Large intestine (tissue), 3 donors: ENCODE results near the gene SLC26A11. TPM values are rescaled to one million over a fixed set of nuclear protein-coding genes. Genes with fewer than 3 reads are reported as not detected.
"Not testable (repeated sequence)": the region's sequence is repeated elsewhere in the genome, so short reads cannot be mapped to it uniquely, and the experiment has no call there.

Experiments
- DNase-seq, 2 donors: peaks; one replicate each; pipeline versions ENCODE4 v3.0.0 to v3.0.0-alpha.2; 2013
- H3K27ac ChIP-seq: one replicate; pipeline ENCODE4 v1.5.1; 2013; ENCODE audit warnings: low read length
- H3K27me3 ChIP-seq: 2 replicates; pipeline ENCODE4 v1.6.1; 2013; ENCODE audit warnings: low read length; ENCODE audit not compliant: control insufficient read depth, insufficient read depth
- H3K36me3 ChIP-seq: 2 replicates; pipeline ENCODE4 v1.6.1; 2013; ENCODE audit warnings: low read length; ENCODE audit not compliant: control insufficient read depth, insufficient read depth
- H3K4me1 ChIP-seq: one replicate; pipeline ENCODE4 v1.6.1; 2013; ENCODE audit warnings: low read length; ENCODE audit not compliant: control insufficient read depth, insufficient read depth
- H3K4me3 ChIP-seq: one replicate; pipeline ENCODE4 v1.5.1; 2013; ENCODE audit warnings: low read length
- H3K9me3 ChIP-seq: one replicate; pipeline ENCODE4 v1.6.1; 2013; ENCODE audit warnings: mild to moderate bottlenecking, low read depth, low read length, moderate library complexity; ENCODE audit not compliant: control insufficient read depth
- WGBS: methylation state at CpG from one replicate; pipeline ENCODE4 v1.1.5; 2013; ENCODE audit warnings: low lambda C conversion rate; ENCODE audit not compliant: insufficient coverage; 5-methylcytosine and 5-hydroxymethylcytosine counted together
- polyA plus RNA-seq: library from polyadenylated mRNA; unstranded; fragments of 120-200 nt; gene quantifications from one replicate; pipeline ENCODE4 v1.2.1, GENCODE V29; 2013

Gene SLC26A11
- polyA plus RNA-seq, 1 donor, result 82.8 TPM

DNA sequence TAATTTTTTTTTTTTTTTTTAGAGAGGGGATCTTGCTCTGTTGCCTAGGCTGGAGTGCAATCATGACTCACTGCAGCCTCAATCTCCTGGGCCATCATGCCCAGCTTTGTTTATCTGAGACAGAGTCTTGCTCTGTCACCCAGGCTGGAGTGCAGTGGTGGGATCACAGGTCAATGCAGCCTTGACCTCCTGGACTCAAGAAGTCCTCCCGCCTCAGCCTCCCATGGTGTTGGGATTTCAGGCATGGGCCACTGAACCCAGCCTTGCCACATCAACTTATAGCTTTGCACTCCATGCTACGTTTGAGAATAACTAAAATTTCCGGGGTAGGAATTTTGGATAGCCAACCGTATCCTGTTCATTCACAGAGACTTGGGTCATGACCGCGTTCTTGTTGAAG, 71.0 kb downstream of the SLC26A11 start:
- H3K27me3 ChIP-seq, result no peaks in the 10 kb centered on the region
- H3K4me1 ChIP-seq, result no peaks in the 10 kb centered on the region
- WGBS, result no CpG with 5 or more reads among the region's 6 CpGs
- peaks cover 86% of the 10 kb centered on the region for H3K36me3 ChIP-seq
- H3K4me3 ChIP-seq, result no peak overlapping the region
- DNase-seq, result no peak
- H3K27ac ChIP-seq, result no peak overlapping the region
- no peaks in the 10 kb centered on the region for H3K9me3 ChIP-seq

DNA sequence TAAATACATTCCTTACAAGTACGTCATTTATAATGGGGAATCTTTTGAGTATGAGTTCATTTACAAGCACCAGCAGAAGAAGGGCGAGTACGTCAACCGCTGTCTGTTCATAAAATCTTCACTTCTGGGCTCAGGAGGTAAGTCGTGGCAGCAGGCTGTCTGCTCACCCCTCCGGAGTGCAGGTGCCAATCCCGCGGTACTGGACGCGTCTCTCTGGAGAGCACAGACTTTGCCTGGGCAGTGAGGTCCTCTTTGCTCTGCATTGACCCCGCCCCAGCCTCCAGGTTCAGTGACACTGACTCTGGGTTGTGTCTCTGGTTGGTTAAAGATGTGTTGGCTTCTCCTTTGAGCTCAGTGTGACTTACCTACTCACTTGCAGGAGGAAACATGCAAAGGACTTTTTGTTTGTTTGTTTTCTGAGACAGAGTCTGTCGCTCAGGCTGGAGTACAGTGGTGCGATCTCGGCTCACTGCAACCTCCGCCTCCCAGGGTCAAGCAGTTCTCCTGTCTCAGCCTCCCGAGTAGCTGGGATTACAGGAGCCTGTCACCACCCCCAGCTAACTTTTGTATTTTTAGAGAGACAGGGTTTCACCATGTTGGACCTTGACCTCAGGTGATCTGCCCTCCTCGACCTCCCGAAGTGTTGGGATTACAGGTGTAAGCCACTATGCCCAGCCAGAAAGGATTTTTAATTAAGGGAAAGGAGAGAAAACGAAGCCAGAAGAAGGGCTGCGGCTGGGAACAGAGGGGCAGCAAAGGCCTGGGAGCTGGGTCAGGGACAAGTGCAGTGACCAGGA, 71.7 kb downstream of the SLC26A11 start:
- Histone ChIP-seq H3K4me3 (no peak overlapping the region), H3K36me3 (peaks cover 88% of the 10 kb centered on the region), H3K27ac (no peak overlapping the region), H3K4me1 (no peaks in the 10 kb centered on the region), H3K9me3 (no peaks in the 10 kb centered on the region), H3K27me3 (no peaks in the 10 kb centered on the region)
- DNase-seq, result no peak
- no CpG with 5 or more reads among the region's 20 CpGs for WGBS

DNA sequence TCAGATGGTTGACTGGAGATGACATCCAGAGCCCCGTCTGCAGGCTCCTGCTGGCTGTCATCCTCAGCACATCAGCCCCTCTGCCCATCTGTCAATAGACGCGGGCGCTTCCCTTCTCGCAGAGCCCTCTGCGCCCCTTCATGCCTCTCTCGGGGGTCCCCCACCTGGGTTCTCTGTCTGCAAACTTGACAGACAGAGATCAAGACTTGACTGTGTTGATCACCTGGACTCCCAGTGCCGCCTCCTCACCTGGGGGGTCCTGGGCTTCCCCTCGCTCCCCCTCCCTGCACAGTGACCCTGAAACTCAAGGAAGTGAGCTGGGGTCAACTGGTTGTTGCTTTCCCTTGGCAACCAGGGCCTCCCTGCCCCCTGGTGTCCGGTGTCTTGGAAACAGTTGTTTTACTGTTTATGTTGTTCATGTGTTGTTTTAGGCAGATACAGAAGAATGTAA, 72.3 kb downstream of the SLC26A11 start:
- Histone ChIP-seq H3K36me3 (peaks cover 85% of the 10 kb centered on the region), H3K4me3 (no peak overlapping the region), H3K9me3 (no peaks in the 10 kb centered on the region), H3K4me1 (no peaks in the 10 kb centered on the region), H3K27ac (no peak overlapping the region), H3K27me3 (no peaks in the 10 kb centered on the region)
- no CpG with 5 or more reads among the region's 10 CpGs for WGBS
- no peak for DNase-seq

DNA sequence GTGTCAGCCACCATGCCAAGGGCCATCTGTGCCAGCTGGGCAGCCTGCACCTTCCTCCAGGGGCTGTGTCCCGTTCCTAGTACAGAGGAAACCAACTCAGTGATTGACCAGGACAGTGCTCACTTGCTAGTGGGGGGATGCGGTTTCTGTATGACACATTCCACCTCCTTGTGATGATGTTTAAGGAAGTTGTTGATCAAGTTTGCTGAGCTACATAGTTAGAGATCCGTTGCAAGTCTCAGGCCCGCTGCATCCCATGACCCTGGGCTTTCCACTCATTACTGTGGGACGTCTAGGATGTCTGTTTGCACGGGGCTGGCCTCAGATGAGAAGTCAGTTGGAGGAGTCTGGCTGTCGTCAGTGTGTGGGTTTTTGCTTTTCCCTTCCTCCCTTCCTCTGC, 74.0 kb downstream of the SLC26A11 start:
- no peak overlapping the region for H3K27ac ChIP-seq
- no CpG with 5 or more reads among the region's 7 CpGs for WGBS
- H3K9me3 ChIP-seq, result no peaks in the 10 kb centered on the region
- H3K4me1 ChIP-seq, result no peaks in the 10 kb centered on the region
- no peak for DNase-seq
- no peaks in the 10 kb centered on the region for H3K27me3 ChIP-seq
- H3K36me3 ChIP-seq, result peaks cover 84% of the 10 kb centered on the region
- H3K4me3 ChIP-seq, result no peak overlapping the region

DNA sequence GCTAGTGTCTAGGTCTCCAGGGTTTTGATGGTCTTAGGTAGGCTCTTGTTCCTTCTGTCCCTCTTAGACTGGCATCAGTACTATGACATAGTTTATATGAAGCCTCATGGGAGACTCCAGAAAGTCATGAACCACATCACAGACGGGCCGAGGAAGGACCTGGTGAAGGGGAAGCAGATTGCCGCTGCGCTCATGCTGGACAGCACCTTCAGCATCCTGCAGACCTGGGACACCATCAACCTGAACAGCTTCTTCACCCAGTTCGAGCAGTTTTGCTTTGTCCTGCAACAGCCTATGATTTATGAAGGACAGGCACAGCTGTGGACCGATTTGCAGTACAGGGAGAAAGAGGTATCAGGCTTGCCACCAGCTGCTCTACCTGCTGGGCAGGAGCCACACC, 74.4 kb downstream of the SLC26A11 start:
- H3K27ac ChIP-seq, result no peak overlapping the region
- no peaks in the 10 kb centered on the region for H3K9me3 ChIP-seq
- peaks cover 83% of the 10 kb centered on the region for H3K36me3 ChIP-seq
- H3K4me1 ChIP-seq, result no peaks in the 10 kb centered on the region
- no peak for DNase-seq
- H3K4me3 ChIP-seq, result no peak overlapping the region
- no CpG with 5 or more reads among the region's 6 CpGs for WGBS
- H3K27me3 ChIP-seq, result no peaks in the 10 kb centered on the region

DNA sequence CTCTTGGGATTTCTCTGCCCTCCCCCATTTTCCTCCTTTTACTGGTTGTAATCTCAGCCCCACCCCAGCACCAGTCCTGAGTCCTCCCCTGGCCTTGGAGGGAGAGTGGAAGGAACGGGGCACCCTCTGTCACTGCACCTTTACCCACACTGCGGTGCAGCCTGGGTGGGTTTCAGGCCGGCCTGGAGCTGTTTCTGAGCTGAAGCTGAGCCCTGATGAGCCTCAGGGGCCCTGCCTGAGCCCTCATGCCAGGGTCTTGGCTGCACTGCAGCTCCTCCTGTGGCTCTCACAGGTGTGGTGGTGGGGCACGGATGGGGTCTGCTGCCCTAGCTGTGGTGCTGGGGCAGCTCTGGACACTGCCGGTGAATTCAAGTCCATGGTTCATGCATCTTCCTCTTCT, 74.9 kb downstream of the SLC26A11 start:
- Histone ChIP-seq H3K27ac (no peak overlapping the region), H3K4me3 (no peak overlapping the region), H3K4me1 (no peaks in the 10 kb centered on the region), H3K27me3 (no peaks in the 10 kb centered on the region), H3K36me3 (peaks cover 83% of the 10 kb centered on the region), H3K9me3 (no peaks in the 10 kb centered on the region)
- DNase-seq, result no peak
- WGBS, result no CpG with 5 or more reads among the region's 5 CpGs

DNA sequence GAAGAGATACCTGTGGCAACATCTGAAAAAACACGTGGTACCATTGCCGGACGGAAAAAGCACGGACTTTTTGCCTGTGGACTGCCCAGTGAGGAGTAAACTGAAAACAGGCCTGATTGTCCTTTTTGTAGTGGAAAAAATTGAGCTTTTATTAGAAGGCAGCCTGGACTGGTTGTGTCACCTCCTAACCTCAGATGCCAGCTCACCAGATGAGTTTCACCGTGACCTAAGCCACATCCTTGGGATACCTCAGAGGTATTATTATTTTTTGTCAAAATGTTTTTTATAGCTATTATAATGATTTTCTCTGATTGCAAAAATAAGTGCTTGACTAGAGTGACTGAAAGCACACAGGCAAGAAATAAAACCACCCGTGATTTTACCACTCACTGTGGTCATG, 75.3 kb downstream of the SLC26A11 start:
- H3K4me3 ChIP-seq, result no peak overlapping the region
- peaks cover 4% of the 10 kb centered on the region for H3K9me3 ChIP-seq
- no peak for DNase-seq
- no peak overlapping the region for H3K27ac ChIP-seq
- 100% methylated on average over 3 of the region's 6 CpGs for WGBS
- peaks cover 83% of the 10 kb centered on the region for H3K36me3 ChIP-seq
- no peaks in the 10 kb centered on the region for H3K4me1 ChIP-seq
- no peaks in the 10 kb centered on the region for H3K27me3 ChIP-seq

DNA sequence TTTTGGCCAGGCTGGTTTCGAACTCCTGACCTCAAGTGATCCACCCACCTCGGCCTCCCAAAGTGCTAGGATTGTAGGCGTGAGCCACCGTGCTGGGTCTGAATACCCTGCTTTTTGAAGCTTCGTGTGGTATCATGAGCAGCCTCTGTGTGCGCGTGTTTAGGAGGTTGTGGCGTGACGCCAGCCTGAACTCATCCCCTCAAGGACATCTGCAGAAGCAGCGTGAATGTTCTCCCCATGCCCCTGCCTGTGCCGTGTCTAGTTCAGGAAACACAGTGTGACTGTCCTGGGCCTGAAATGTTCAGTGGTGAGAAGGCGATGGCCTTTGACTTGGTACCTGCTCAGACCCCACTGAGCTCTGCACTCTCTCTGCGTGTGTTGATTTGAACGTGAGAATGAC, 76.0 kb downstream of the SLC26A11 start:
- no peaks in the 10 kb centered on the region for H3K27me3 ChIP-seq
- no peak for DNase-seq
- H3K4me3 ChIP-seq, result no peak overlapping the region

DNA sequence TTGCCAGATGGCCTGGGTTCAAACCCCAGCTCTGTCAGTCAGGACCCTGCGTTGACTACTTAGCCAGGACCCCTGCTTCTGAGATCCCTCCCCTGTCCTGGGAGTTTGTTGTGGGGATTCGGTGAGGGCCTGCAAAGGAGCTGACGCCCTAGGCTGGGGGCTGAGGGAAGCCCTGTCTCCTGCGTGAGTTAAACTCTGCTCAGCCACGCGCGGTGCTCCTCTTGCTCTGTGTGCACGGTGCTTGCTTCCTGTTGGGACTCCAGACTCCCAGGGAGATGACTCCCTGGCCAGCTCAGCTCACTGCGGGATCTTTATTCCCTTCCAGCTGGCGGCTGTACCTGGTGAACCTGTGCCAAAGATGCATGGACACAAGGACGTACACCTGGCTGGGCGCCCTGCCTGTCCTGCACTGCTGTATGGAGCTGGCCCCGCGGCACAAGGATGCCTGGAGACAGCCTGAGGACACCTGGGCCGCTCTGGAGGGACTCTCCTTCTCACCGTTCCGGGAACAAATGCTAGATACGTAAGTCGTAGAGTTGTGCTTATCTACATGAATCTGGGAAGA, 77.9 kb downstream of the SLC26A11 start:
- no peak overlapping the region for H3K4me3 ChIP-seq
- peaks cover 5% of the 10 kb centered on the region for H3K9me3 ChIP-seq
- no CpG with 5 or more reads among the region's 19 CpGs for WGBS
- H3K36me3 ChIP-seq, result peaks cover 79% of the 10 kb centered on the region
- no peaks in the 10 kb centered on the region for H3K4me1 ChIP-seq
- no peak overlapping the region for H3K27ac ChIP-seq
- no peak for DNase-seq
- H3K27me3 ChIP-seq, result no peaks in the 10 kb centered on the region

More for the DNA sequence above, 76.0 kb downstream of the SLC26A11 start:
- Histone ChIP-seq H3K4me1 (no peaks in the 10 kb centered on the region), H3K36me3 (peaks cover 83% of the 10 kb centered on the region), H3K27ac (no peak overlapping the region), H3K9me3 (peaks cover 5% of the 10 kb centered on the region)
- 100% methylated on average over 1 of the region's 14 CpGs for WGBS

DNA sequence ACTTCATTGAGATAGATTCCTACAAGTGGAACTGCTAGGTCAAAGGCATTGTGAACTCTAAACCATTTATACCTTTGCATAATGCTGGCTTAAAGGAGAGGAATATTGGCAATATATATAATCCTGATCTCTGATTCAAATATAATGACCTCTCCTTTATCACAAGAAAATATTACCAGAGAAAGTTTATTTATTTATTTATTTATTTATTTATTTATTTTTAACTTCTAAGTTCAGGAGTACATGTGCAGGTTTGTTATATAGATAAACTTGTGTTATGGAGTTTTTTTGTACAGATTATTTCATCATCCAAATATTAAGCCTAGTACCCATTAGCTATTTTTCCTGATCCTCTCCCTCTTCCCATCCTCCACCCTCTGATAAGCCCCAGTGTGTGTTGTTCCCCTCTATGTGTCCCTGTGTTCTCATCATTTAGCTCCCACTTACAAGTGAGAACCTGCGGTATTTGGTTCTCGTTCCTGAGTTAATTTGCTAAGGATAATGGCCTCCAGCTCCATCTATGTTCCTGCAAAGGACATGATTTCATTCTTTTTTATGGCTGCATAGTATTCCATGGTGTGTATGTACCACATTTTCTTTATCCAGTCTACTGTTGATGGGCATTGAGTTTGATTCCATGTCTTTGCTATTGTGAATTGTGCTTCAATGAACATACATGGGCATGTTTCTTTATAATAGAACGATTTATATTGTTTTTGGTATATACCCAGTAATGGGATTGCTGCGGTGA, 79.3 kb downstream of the SLC26A11 start:
- Histone ChIP-seq H3K9me3 (peaks cover 18% of the 10 kb centered on the region), H3K36me3 (peaks cover 81% of the 10 kb centered on the region)
- not testable (repeated sequence) for H3K27ac ChIP-seq, DNase-seq, H3K27me3 ChIP-seq, H3K4me3 ChIP-seq, H3K4me1 ChIP-seq
- no CpG with 5 or more reads among the region's 4 CpGs for WGBS
